H1 (cell line): ENCODE data around the gene FMNL2.

ENCODE experiments used
- CEBPB ChIP-seq: IDR thresholded peaks from 2 replicates; pipeline ENCODE4 v1.6.1; 2012; ENCODE audit warnings: low read depth, low read length
- GABPA ChIP-seq: IDR thresholded peaks from 2 replicates; pipeline ENCODE4 v1.6.1; 2011; ENCODE audit warnings: mild to moderate bottlenecking, low read length, moderate library complexity, borderline replicate concordance; ENCODE audit not compliant: insufficient read depth
- POLR2A ChIP-seq, 2 experiments: IDR thresholded peaks; 1 replicate in 1 of 2; 2 replicates in 1 of 2; pipeline ENCODE4 v1.6.1; 2011; ENCODE audit warnings: low read depth in 2 of 2, low read length in 2 of 2, mild to moderate bottlenecking in 2 of 2; ENCODE audit errors: control extremely low read depth in 1 of 2
- POLR2AphosphoS5 ChIP-seq: IDR thresholded peaks from 2 replicates; pipeline ENCODE4 v1.6.1; 2011; ENCODE audit warnings: low read depth, low read length
- RFX5 ChIP-seq: IDR thresholded peaks from 2 replicates; pipeline ENCODE4 v1.6.1; 2011; ENCODE audit warnings: low read depth, low read length, improper control_type of control experiment, borderline replicate concordance
- SIRT6 ChIP-seq: IDR thresholded peaks from one replicate; pipeline ENCODE4 v1.7.1; 2012; ENCODE audit warnings: low read length, inconsistent platforms
- SUZ12 ChIP-seq: fragments of 200-600 bp; sonication (generic); IDR thresholded peaks from 2 replicates; pipeline ENCODE4 v1.6.1; 2012; ENCODE audit warnings: mild to moderate bottlenecking, inconsistent platforms, low read length, moderate library complexity, mixed read lengths
- ZNF274 ChIP-seq: IDR thresholded peaks from 2 replicates; pipeline ENCODE4 v1.7.0; 2012; ENCODE audit warnings: low read length, borderline replicate concordance; ENCODE audit errors: extremely low read depth
- TF ChIP-seq, protein P1 (sequence below), 3 experiments: IDR thresholded peaks; 1 replicate in 2 of 3; 2 replicates in 1 of 3; pipeline versions ENCODE4 v1.5.1 to v1.6.1; 2011; ENCODE audit warnings: low read length in 3 of 3, mild to moderate bottlenecking in 3 of 3, inconsistent platforms in 2 of 3, low read depth in 1 of 3, moderate library complexity in 1 of 3; ENCODE audit not compliant: insufficient read depth in 1 of 3; ENCODE audit errors: control extremely low read depth in 1 of 3
- TF ChIP-seq, protein P2 (sequence below): IDR thresholded peaks from 2 replicates; pipeline ENCODE4 v1.6.1; 2012; ENCODE audit warnings: inconsistent platforms
- TF ChIP-seq, protein P3 (sequence below): IDR thresholded peaks from 2 replicates; pipeline ENCODE4 v1.6.1; 2011; ENCODE audit warnings: low read length, improper control_type of control experiment
- TF ChIP-seq, protein P4 (sequence below): fragments of 300-600 bp; sonication (generic); IDR thresholded peaks from 2 replicates; pipeline ENCODE4 v1.7.1; 2012; ENCODE audit warnings: low read length, moderate library complexity, mild to moderate bottlenecking, inconsistent platforms; ENCODE audit not compliant: insufficient replicate concordance

DNA sequence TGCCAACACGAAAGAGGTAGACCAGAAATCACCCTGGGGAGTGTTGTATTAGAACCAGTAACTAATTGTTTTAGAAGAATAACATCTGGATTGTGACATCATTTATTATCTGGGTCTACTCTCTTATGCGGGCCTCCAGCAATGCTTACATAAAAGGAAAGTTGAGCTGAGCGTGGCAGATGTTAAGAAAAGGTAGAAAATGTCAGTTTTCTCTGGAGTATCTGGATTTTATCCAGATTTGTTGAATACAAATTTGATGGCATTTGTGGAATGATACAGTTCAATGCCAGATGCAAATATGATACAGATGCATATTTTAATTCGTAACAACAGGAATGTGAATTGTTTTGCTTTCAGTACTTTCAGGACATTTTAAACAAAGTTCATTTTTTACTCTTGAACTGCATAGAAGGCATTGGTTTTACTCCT, 292.0 kb downstream of the FMNL2 start:
- TF ChIP-seq, protein P1, sequence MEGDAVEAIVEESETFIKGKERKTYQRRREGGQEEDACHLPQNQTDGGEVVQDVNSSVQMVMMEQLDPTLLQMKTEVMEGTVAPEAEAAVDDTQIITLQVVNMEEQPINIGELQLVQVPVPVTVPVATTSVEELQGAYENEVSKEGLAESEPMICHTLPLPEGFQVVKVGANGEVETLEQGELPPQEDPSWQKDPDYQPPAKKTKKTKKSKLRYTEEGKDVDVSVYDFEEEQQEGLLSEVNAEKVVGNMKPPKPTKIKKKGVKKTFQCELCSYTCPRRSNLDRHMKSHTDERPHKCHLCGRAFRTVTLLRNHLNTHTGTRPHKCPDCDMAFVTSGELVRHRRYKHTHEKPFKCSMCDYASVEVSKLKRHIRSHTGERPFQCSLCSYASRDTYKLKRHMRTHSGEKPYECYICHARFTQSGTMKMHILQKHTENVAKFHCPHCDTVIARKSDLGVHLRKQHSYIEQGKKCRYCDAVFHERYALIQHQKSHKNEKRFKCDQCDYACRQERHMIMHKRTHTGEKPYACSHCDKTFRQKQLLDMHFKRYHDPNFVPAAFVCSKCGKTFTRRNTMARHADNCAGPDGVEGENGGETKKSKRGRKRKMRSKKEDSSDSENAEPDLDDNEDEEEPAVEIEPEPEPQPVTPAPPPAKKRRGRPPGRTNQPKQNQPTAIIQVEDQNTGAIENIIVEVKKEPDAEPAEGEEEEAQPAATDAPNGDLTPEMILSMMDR (IDR thresholded peaks at IDR 0.05; ENCODE audit: control extremely low read depth in 1 of 3, insufficient read depth in 1 of 3, low read depth in 1 of 3, low read length in 3 of 3) = no peak
- TF ChIP-seq SIRT6 (no peak), POLR2AphosphoS5 (no peak), SUZ12 (no peak), POLR2A (IDR thresholded peaks at IDR 0.05; ENCODE audit: control extremely low read depth in 1 of 2, low read depth in 2 of 2, low read length in 2 of 2) (no peak), ZNF274 (no peak), RFX5 (no peak), GABPA (no peak), CEBPB (no peak)
- TF ChIP-seq, protein P2, sequence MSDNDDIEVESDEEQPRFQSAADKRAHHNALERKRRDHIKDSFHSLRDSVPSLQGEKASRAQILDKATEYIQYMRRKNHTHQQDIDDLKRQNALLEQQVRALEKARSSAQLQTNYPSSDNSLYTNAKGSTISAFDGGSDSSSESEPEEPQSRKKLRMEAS = no peak
- TF ChIP-seq, protein P3, sequence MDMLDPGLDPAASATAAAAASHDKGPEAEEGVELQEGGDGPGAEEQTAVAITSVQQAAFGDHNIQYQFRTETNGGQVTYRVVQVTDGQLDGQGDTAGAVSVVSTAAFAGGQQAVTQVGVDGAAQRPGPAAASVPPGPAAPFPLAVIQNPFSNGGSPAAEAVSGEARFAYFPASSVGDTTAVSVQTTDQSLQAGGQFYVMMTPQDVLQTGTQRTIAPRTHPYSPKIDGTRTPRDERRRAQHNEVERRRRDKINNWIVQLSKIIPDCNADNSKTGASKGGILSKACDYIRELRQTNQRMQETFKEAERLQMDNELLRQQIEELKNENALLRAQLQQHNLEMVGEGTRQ = no peak
- TF ChIP-seq, protein P4, sequence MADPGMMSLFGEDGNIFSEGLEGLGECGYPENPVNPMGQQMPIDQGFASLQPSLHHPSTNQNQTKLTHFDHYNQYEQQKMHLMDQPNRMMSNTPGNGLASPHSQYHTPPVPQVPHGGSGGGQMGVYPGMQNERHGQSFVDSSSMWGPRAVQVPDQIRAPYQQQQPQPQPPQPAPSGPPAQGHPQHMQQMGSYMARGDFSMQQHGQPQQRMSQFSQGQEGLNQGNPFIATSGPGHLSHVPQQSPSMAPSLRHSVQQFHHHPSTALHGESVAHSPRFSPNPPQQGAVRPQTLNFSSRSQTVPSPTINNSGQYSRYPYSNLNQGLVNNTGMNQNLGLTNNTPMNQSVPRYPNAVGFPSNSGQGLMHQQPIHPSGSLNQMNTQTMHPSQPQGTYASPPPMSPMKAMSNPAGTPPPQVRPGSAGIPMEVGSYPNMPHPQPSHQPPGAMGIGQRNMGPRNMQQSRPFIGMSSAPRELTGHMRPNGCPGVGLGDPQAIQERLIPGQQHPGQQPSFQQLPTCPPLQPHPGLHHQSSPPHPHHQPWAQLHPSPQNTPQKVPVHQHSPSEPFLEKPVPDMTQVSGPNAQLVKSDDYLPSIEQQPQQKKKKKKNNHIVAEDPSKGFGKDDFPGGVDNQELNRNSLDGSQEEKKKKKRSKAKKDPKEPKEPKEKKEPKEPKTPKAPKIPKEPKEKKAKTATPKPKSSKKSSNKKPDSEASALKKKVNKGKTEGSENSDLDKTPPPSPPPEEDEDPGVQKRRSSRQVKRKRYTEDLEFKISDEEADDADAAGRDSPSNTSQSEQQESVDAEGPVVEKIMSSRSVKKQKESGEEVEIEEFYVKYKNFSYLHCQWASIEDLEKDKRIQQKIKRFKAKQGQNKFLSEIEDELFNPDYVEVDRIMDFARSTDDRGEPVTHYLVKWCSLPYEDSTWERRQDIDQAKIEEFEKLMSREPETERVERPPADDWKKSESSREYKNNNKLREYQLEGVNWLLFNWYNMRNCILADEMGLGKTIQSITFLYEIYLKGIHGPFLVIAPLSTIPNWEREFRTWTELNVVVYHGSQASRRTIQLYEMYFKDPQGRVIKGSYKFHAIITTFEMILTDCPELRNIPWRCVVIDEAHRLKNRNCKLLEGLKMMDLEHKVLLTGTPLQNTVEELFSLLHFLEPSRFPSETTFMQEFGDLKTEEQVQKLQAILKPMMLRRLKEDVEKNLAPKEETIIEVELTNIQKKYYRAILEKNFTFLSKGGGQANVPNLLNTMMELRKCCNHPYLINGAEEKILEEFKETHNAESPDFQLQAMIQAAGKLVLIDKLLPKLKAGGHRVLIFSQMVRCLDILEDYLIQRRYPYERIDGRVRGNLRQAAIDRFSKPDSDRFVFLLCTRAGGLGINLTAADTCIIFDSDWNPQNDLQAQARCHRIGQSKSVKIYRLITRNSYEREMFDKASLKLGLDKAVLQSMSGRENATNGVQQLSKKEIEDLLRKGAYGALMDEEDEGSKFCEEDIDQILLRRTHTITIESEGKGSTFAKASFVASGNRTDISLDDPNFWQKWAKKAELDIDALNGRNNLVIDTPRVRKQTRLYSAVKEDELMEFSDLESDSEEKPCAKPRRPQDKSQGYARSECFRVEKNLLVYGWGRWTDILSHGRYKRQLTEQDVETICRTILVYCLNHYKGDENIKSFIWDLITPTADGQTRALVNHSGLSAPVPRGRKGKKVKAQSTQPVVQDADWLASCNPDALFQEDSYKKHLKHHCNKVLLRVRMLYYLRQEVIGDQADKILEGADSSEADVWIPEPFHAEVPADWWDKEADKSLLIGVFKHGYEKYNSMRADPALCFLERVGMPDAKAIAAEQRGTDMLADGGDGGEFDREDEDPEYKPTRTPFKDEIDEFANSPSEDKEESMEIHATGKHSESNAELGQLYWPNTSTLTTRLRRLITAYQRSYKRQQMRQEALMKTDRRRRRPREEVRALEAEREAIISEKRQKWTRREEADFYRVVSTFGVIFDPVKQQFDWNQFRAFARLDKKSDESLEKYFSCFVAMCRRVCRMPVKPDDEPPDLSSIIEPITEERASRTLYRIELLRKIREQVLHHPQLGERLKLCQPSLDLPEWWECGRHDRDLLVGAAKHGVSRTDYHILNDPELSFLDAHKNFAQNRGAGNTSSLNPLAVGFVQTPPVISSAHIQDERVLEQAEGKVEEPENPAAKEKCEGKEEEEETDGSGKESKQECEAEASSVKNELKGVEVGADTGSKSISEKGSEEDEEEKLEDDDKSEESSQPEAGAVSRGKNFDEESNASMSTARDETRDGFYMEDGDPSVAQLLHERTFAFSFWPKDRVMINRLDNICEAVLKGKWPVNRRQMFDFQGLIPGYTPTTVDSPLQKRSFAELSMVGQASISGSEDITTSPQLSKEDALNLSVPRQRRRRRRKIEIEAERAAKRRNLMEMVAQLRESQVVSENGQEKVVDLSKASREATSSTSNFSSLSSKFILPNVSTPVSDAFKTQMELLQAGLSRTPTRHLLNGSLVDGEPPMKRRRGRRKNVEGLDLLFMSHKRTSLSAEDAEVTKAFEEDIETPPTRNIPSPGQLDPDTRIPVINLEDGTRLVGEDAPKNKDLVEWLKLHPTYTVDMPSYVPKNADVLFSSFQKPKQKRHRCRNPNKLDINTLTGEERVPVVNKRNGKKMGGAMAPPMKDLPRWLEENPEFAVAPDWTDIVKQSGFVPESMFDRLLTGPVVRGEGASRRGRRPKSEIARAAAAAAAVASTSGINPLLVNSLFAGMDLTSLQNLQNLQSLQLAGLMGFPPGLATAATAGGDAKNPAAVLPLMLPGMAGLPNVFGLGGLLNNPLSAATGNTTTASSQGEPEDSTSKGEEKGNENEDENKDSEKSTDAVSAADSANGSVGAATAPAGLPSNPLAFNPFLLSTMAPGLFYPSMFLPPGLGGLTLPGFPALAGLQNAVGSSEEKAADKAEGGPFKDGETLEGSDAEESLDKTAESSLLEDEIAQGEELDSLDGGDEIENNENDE = no peak
